OCI-LY3 (cell line): ENCODE results near the gene MACC1.

Experiments used
- EZH2phosphoT487 ChIP-seq: fragments of 200-600 bp; shearing (Covaris generic); IDR thresholded peaks from 2 replicates; pipeline ENCODE4 v1.6.1; 2018; ENCODE audit warnings: antibody characterized with exemption, mixed run types, low read depth
- TF ChIP-seq, protein P1 (sequence below): fragments of 200-600, 300-600 bp; sonication (generic); IDR thresholded peaks from 2 replicates; pipeline ENCODE4 v1.5.1; 2014; ENCODE audit warnings: antibody characterized with exemption, low read length, low read depth

GRCh38 chr7:20225384-20225783 lies 8.2 kb upstream of the MACC1 start:
- TF ChIP-seq, protein P1, sequence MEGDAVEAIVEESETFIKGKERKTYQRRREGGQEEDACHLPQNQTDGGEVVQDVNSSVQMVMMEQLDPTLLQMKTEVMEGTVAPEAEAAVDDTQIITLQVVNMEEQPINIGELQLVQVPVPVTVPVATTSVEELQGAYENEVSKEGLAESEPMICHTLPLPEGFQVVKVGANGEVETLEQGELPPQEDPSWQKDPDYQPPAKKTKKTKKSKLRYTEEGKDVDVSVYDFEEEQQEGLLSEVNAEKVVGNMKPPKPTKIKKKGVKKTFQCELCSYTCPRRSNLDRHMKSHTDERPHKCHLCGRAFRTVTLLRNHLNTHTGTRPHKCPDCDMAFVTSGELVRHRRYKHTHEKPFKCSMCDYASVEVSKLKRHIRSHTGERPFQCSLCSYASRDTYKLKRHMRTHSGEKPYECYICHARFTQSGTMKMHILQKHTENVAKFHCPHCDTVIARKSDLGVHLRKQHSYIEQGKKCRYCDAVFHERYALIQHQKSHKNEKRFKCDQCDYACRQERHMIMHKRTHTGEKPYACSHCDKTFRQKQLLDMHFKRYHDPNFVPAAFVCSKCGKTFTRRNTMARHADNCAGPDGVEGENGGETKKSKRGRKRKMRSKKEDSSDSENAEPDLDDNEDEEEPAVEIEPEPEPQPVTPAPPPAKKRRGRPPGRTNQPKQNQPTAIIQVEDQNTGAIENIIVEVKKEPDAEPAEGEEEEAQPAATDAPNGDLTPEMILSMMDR = no peak
- no peak for TF ChIP-seq EZH2phosphoT487
